Erythroblast (primary cell): ENCODE data around the gene PLPP7.

Source experiments
- GATA1 ChIP-seq: IDR thresholded peaks from 2 replicates; pipeline ENCODE4 v1.6.1; 2011; ENCODE audit warnings: low read depth, mild to moderate bottlenecking, control low read depth, low read length, moderate library complexity
- POLR2A ChIP-seq: IDR thresholded peaks from 2 replicates; pipeline ENCODE4 v1.6.1; 2011; ENCODE audit warnings: mild to moderate bottlenecking, low read length

DNA sequence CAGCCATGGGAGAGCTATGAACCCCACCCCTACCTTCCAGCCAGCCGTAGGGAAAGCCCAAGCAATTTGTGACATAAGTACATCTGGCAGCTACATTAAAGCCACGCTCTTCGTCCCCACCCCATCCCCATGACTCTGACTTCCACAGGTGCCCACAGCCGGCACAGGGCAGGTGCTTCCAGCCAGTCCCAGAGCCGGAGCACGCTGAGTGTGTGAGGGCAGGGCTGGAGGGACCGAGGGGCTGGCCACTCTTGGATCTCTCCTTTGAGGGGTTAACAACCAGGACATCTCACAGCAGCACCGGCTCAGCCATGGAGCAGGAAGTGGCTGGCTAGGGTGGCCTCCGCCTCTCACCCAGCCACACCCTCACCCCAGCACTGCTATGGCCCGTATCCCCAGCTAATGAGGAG is 10.8 kb upstream of the PLPP7 start:
- no peak for TF ChIP-seq POLR2A
- TF ChIP-seq GATA1: no peak
